T-cell (primary cell): ENCODE data around the gene NMRK2. TPM values are rescaled to one million over a fixed set of nuclear protein-coding genes. Genes with fewer than 3 reads are reported as not detected.

Source experiments
- ATAC-seq, 4 experiments: fragments of 200-7000 bp in 3 of 4; fragments of 150-1000 bp in 1 of 4; cut with Tn5 transposase; replicated peaks in 1 of 4; 1 replicate in 3 of 4; 2 replicates in 1 of 4; pipeline ENCODE4 v1.10.0; 2021; ENCODE audit warnings: moderate library complexity in 3 of 4, mild to moderate bottlenecking in 2 of 4, moderate number of reproducible peaks in 1 of 4
- CTCF ChIA-PET, 2 donors: fragments of 300-600 bp; sonication (Branson Sonifier 250); formaldehyde crosslinking; loops; one replicate each; lab custom pipeline; 2022; ENCODE audit warnings: antibody characterized with exemption in 2 of 2; lab: Charles Lee
- POLR2A ChIA-PET, 2 donors: fragments of 300-600 bp; sonication (Branson Sonifier 250); formaldehyde crosslinking; loops; one replicate each; lab custom pipeline; 2022; ENCODE audit warnings: antibody characterized with exemption in 2 of 2; lab: Charles Lee
- DNase-seq, 35 experiments: peaks; one replicate each; pipeline versions ENCODE4 v3.0.0 to v3.0.0-alpha.2; 2013 to 2023
- H3K27ac ChIP-seq: one replicate; pipeline ENCODE4 v1.5.1; 2013; ENCODE audit warnings: low read length
- H3K27me3 ChIP-seq, 2 experiments: replicated peaks in 1 of 2; 1 replicate in 1 of 2; 2 replicates in 1 of 2; pipeline versions ENCODE4 v1.6.1 to v1.7.0; 2013; ENCODE audit warnings: low read length in 1 of 2, mixed read lengths in 1 of 2; ENCODE audit not compliant: control insufficient read depth in 2 of 2, insufficient read depth in 2 of 2; ENCODE audit errors: extremely low read depth in 1 of 2
- H3K36me3 ChIP-seq, 2 donors: 1 replicate in 1 of 2; 2 replicates in 1 of 2; pipeline versions ENCODE4 v1.6.1 to v1.7.0; 2013; ENCODE audit warnings: low read length in 1 of 2; ENCODE audit not compliant: control insufficient read depth in 2 of 2, insufficient read depth in 1 of 2; ENCODE audit errors: extremely low read depth in 1 of 2
- H3K4me1 ChIP-seq, 2 experiments: 1 replicate in 1 of 2; 2 replicates in 1 of 2; pipeline versions ENCODE4 v1.6.1 to v1.7.0; 2013; ENCODE audit warnings: low read length in 2 of 2, mixed read lengths in 1 of 2; ENCODE audit not compliant: insufficient read depth in 2 of 2, control insufficient read depth in 1 of 2; ENCODE audit errors: extremely low read depth in 1 of 2
- H3K4me3 ChIP-seq, 2 donors: 1 replicate in 1 of 2; 2 replicates in 1 of 2; pipeline versions ENCODE4 v1.5.1 to v1.7.0; 2013; ENCODE audit warnings: mild to moderate bottlenecking in 2 of 2, low read length in 1 of 2, moderate library complexity in 1 of 2; ENCODE audit not compliant: control insufficient read depth in 1 of 2; ENCODE audit errors: extremely low read depth in 1 of 2
- H3K9me3 ChIP-seq: 2 replicates; pipeline ENCODE4 v1.7.0; 2013
- H3K27ac Mint-ChIP-seq, 2 donors: one replicate each; pipeline ENCODE4 v1.8.0; 2020 to 2021; ENCODE audit warnings: mild to moderate bottlenecking in 2 of 2, mixed read lengths in 2 of 2
- H3K27me3 Mint-ChIP-seq, 2 donors: one replicate each; pipeline ENCODE4 v1.8.0; 2021 to 2022; ENCODE audit warnings: mixed read lengths in 2 of 2
- H3K36me3 Mint-ChIP-seq: one replicate; pipeline ENCODE4 v1.8.0; 2021; ENCODE audit warnings: mixed read lengths
- H3K4me1 Mint-ChIP-seq, 3 donors: one replicate each; pipeline ENCODE4 v1.8.0; 2020 to 2022; ENCODE audit warnings: mixed read lengths in 3 of 3, mild to moderate bottlenecking in 1 of 3
- H3K4me3 Mint-ChIP-seq, 3 donors: one replicate each; pipeline ENCODE4 v1.8.0; 2020 to 2022; ENCODE audit warnings: mild to moderate bottlenecking in 3 of 3, mixed read lengths in 3 of 3, moderate library complexity in 3 of 3
- H3K9me3 Mint-ChIP-seq, 3 donors: one replicate each; pipeline ENCODE4 v1.8.0; 2020 to 2022; ENCODE audit warnings: mixed read lengths in 3 of 3
- WGBS: methylation state at CpG from one replicate; pipeline ENCODE4 v1.1.5; 2013; ENCODE audit warnings: missing lambda C conversion rate; ENCODE audit not compliant: insufficient coverage; 5-methylcytosine and 5-hydroxymethylcytosine counted together
- total RNA-seq, 35 experiments: library from RNA in 6 of 35; stranded (reverse) in 6 of 35; fragments of 120-200 nt in 1 of 35; gene quantifications; one replicate each; pipeline versions ENCODE4 v1.2.1 to v1.2.4 and lab custom pipeline; 2013 to 2026

NMRK2 gene
- total RNA-seq, 5 donors from 2014 or later (not counting 1 experiment from before 2014, with no cell fraction given): not detected

GRCh38 chr19:3987619-3988371, 54.9 kb downstream of the NMRK2 start:
- H3K9me3 ChIP-seq: no peaks in the 10 kb centered on the region
- peak overlapping the region; percentile 75 to 95 (median 92) for H3K4me3 Mint-ChIP-seq
- DNase-seq (peak; percentile 78 to 96 (median 87)), ATAC-seq (peak; percentile 29 to 50 (median 31))
- peaks cover 22% of the 10 kb centered on the region for H3K36me3 Mint-ChIP-seq
- no peaks in the 10 kb centered on the region for H3K27me3 Mint-ChIP-seq
- H3K4me1 ChIP-seq: peaks cover 26 to 52% of the 10 kb centered on the region in 2 experiments
- no peaks in the 10 kb centered on the region for H3K27me3 ChIP-seq
- peak overlapping the region; percentile 52 for H3K27ac ChIP-seq
- POLR2A ChIA-PET: interaction anchor here (0.6 to 1.4 kb wide), 11 partner anchors 17 to 415 kb away, joined by 3 to 13 read pairs (median 5); partner anchors contain the start of genes CHAF1A (in 1 of the 2), DAPK3 (in 1 of the 2) and YJU2 (in 1 of the 2)
- peak overlapping the region; percentile 82 to 85 for H3K27ac Mint-ChIP-seq
- peaks cover 48 to 52% (median 49%) of the 10 kb centered on the region in 3 donors for H3K4me1 Mint-ChIP-seq
- WGBS: 13% methylated on average over 13 of the region's 30 CpGs
- H3K36me3 ChIP-seq: peaks cover 10 to 15% of the 10 kb centered on the region in 2 donors
- no peaks in the 10 kb centered on the region for H3K9me3 Mint-ChIP-seq
- CTCF ChIA-PET: interaction anchor here (0.5 to 1.7 kb wide), 35 partner anchors 12 to 1735 kb away, joined by 3 to 21 read pairs (median 5); partner anchors contain the start of genes CHAF1A (in 1 of the 2), DAPK3 (in 1 of the 2), MRPL54 (in 1 of the 2) and PIAS4 (in 1 of the 2)
- peak overlapping the region; percentile 89 to 90 for H3K4me3 ChIP-seq

GRCh38 chr19:3990815-3991117, 57.9 kb downstream of the NMRK2 start:
- CTCF ChIA-PET: interaction anchor here in 1 of 2 donors (0.7 to 1.8 kb wide), 2 partner anchors 15 to 17 kb away, joined by 3 to 6 read pairs; partner anchors contain the start of gene PIAS4
- no peak overlapping the region for H3K27ac ChIP-seq
- Mint-ChIP-seq H3K4me3 (peak overlapping the region in 1 of 3 donors; percentile 21), H3K27ac (no peak overlapping the region), H3K27me3 (no peaks in the 10 kb centered on the region), H3K36me3 (no peaks in the 10 kb centered on the region), H3K9me3 (no peaks in the 10 kb centered on the region), H3K4me1 (peaks cover 25% of the 10 kb centered on the region in 3 donors)
- WGBS: 0% methylated on average over 1 of the region's 3 CpGs
- H3K9me3 ChIP-seq: no peaks in the 10 kb centered on the region
- H3K36me3 ChIP-seq: no peaks in the 10 kb centered on the region
- H3K27me3 ChIP-seq: no peaks in the 10 kb centered on the region
- peaks cover 13 to 29% of the 10 kb centered on the region in 2 experiments for H3K4me1 ChIP-seq
- POLR2A ChIA-PET: interaction anchor here (0.6 to 1.1 kb wide), 4 partner anchors 21 to 1827 kb away, joined by 3 to 13 read pairs (median 8); no protein-coding TSS in a partner anchor
- DNase-seq: no peak
- no peak overlapping the region for H3K4me3 ChIP-seq
- ATAC-seq: no peak

Other genes starting within 250 kb of the NMRK2 start
- gene PIP5K1C, start 232.6 kb upstream of the NMRK2 start, total RNA-seq: 10 to 100 TPM; 25.6 to 35.0 (median 32.1) TPM
- 10 to 100 TPM; 12.6 to 28.9 (median 19.4) TPM for gene TJP3, start 224.7 kb upstream of the NMRK2 start, total RNA-seq
- 10 to 100 TPM; 57.3 to 99.0 (median 78.2) TPM for gene APBA3, start 171.4 kb upstream of the NMRK2 start, total RNA-seq
- 10 to 100 TPM; 46.9 to 77.8 (median 52.2) TPM for gene MRPL54, start 170.4 kb upstream of the NMRK2 start, total RNA-seq
- not detected for gene RAX2, start 160.8 kb upstream of the NMRK2 start, total RNA-seq
- 10 to 100 TPM in 4 of 5 donors, 1 to 10 TPM in 1; 9.2 to 41.4 (median 20.6) TPM for gene MATK, start 146.7 kb upstream of the NMRK2 start, total RNA-seq
- 1 to 10 TPM in 3 of 5 donors, under 1 TPM in 2; 0.56 to 1.8 (median 1.4) TPM for gene ZFR2, start 64.0 kb upstream of the NMRK2 start, total RNA-seq
- under 1 TPM in 1 of 5 donors, not detected in 4; 0.03 TPM for gene ATCAY, start 52.4 kb upstream of the NMRK2 start, total RNA-seq
- 10 to 100 TPM; 30.3 to 51.2 (median 44.9) TPM for gene DAPK3, start 38.0 kb downstream of the NMRK2 start, total RNA-seq
- 1,000 to 10,000 TPM; 2,379 to 2,775 (median 2,439) TPM for gene EEF2, start 52.4 kb downstream of the NMRK2 start, total RNA-seq
- 10 to 100 TPM; 21.8 to 42.6 (median 31.4) TPM for gene PIAS4, start 74.7 kb downstream of the NMRK2 start, total RNA-seq
- gene ZBTB7A, start 133.8 kb downstream of the NMRK2 start, total RNA-seq: 10 to 100 TPM; 43.6 to 85.7 (median 81.8) TPM
- 100 to 1,000 TPM; 101 to 152 (median 141) TPM for gene MAP2K2, start 191.1 kb downstream of the NMRK2 start, total RNA-seq
- under 1 TPM in 1 of 5 donors, not detected in 4; 0.16 TPM for gene CREB3L3, start 220.6 kb downstream of the NMRK2 start, total RNA-seq
- gene SIRT6, start 249.5 kb downstream of the NMRK2 start, total RNA-seq: 10 to 100 TPM; 19.9 to 35.7 (median 30.0) TPM
- 1 to 10 TPM in 3 of 5 donors, under 1 TPM in 2; 0.79 to 2.2 (median 1.3) TPM for gene ANKRD24, start 249.6 kb downstream of the NMRK2 start, total RNA-seq